Activated CD4-positive, alpha-beta memory T cell treated with anti-CD3 and anti-CD28 coated beads for 36 hours (primary cell): ENCODE data around the gene AHNAK2. TPM values are rescaled to one million over a fixed set of nuclear protein-coding genes. Genes with fewer than 3 reads are reported as not detected.
"Not testable (repeated sequence)": the region's sequence is repeated elsewhere in the genome, so short reads cannot be mapped to it uniquely, and the experiment has no call there.

Experiments
- CTCF ChIA-PET: fragments of 350-600 bp; sonication (Branson Sonifier 250); formaldehyde crosslinking; loops from one replicate; lab custom pipeline; 2021; ENCODE audit warnings: antibody characterized with exemption, inconsistent platforms; lab: Charles Lee
- POLR2A ChIA-PET: fragments of 350-600 bp; sonication (Branson Sonifier 250); formaldehyde crosslinking; loops from one replicate; lab custom pipeline; 2021; ENCODE audit warnings: antibody characterized with exemption; lab: Charles Lee
- DNase-seq: peaks from one replicate; pipeline ENCODE4 v3.0.0-alpha.2; 2020
- H3K27ac Mint-ChIP-seq: one replicate; pipeline ENCODE4 v1.8.0; 2021; ENCODE audit warnings: mixed read lengths
- H3K27me3 Mint-ChIP-seq: one replicate; pipeline ENCODE4 v1.8.0; 2021; ENCODE audit warnings: mixed read lengths
- H3K36me3 Mint-ChIP-seq: one replicate; pipeline ENCODE4 v1.8.0; 2021; ENCODE audit warnings: mixed read lengths
- H3K4me1 Mint-ChIP-seq: one replicate; pipeline ENCODE4 v1.8.0; 2021; ENCODE audit warnings: low read depth, mixed read lengths
- H3K4me3 Mint-ChIP-seq: one replicate; pipeline ENCODE4 v1.8.0; 2021; ENCODE audit warnings: mild to moderate bottlenecking, mixed read lengths
- H3K9me3 Mint-ChIP-seq: one replicate; pipeline ENCODE4 v1.8.0; 2021; ENCODE audit warnings: mixed read lengths
- intact Hi-C: fragments of 100-400 bp; cut with micrococcal nuclease; formaldehyde crosslinking; loops from one replicate; pipeline ENCODE4 v1.15.1; 2023
- total RNA-seq, 2 experiments: library from RNA; stranded (reverse); gene quantifications; one replicate each; pipeline ENCODE4 v1.2.3, GENCODE V29; 2021

AHNAK2 gene
- total RNA-seq, 2 experiments from 2014 or later: 0.02 to 0.05 TPM

- H3K4me1 Mint-ChIP-seq, H3K9me3 Mint-ChIP-seq, intact Hi-C loops, CTCF ChIA-PET, POLR2A ChIA-PET, H3K4me3 Mint-ChIP-seq, H3K27me3 Mint-ChIP-seq, DNase-seq, H3K36me3 Mint-ChIP-seq, H3K27ac Mint-ChIP-seq: not testable (repeated sequence)
Measured at GRCh38 chr14:104945266-104945665, 32.9 kb downstream of the AHNAK2 start.

- H3K9me3 Mint-ChIP-seq, DNase-seq, H3K36me3 Mint-ChIP-seq, intact Hi-C loops, H3K27ac Mint-ChIP-seq, CTCF ChIA-PET, POLR2A ChIA-PET, H3K4me3 Mint-ChIP-seq, H3K4me1 Mint-ChIP-seq, H3K27me3 Mint-ChIP-seq: not testable (repeated sequence)
Measured at GRCh38 chr14:104944436-104945205, 33.6 kb downstream of the AHNAK2 start.

GRCh38 chr14:104944016-104944308, 34.2 kb downstream of the AHNAK2 start:
- intact Hi-C loops, CTCF ChIA-PET, H3K27me3 Mint-ChIP-seq, H3K36me3 Mint-ChIP-seq, H3K4me1 Mint-ChIP-seq, POLR2A ChIA-PET, H3K9me3 Mint-ChIP-seq, H3K4me3 Mint-ChIP-seq, H3K27ac Mint-ChIP-seq, DNase-seq: not testable (repeated sequence)

GRCh38 chr14:104943216-104944015, 34.8 kb downstream of the AHNAK2 start:
- CTCF ChIA-PET, H3K27me3 Mint-ChIP-seq, DNase-seq, H3K4me1 Mint-ChIP-seq, intact Hi-C loops, H3K36me3 Mint-ChIP-seq, H3K9me3 Mint-ChIP-seq, H3K4me3 Mint-ChIP-seq, POLR2A ChIA-PET, H3K27ac Mint-ChIP-seq: not testable (repeated sequence)

GRCh38 chr14:104942586-104942985, 35.6 kb downstream of the AHNAK2 start:
- no peak overlapping the region for H3K4me3 Mint-ChIP-seq
- H3K36me3 Mint-ChIP-seq: no peaks in the 10 kb centered on the region
- no peaks in the 10 kb centered on the region for H3K4me1 Mint-ChIP-seq
- no peak overlapping the region for H3K27ac Mint-ChIP-seq
- no peaks in the 10 kb centered on the region for H3K9me3 Mint-ChIP-seq
- ChIA-PET POLR2A (no interaction called here), CTCF (interaction anchor here (1.1 kb wide), 1 partner anchor 9 kb away, joined by 3 read pairs; no protein-coding TSS in a partner anchor)
- no peak for DNase-seq
- peaks cover 2% of the 10 kb centered on the region for H3K27me3 Mint-ChIP-seq
- intact Hi-C loops: no loop called here

- CTCF ChIA-PET: interaction anchor here (1.1 kb wide), 1 partner anchor 8 kb away, joined by 3 read pairs; no protein-coding TSS in a partner anchor
- no peaks in the 10 kb centered on the region for H3K36me3 Mint-ChIP-seq
- intact Hi-C loops: no loop called here
- no peak for DNase-seq
- no peaks in the 10 kb centered on the region for H3K9me3 Mint-ChIP-seq
- no peak overlapping the region for H3K27ac Mint-ChIP-seq
- H3K27me3 Mint-ChIP-seq: peaks cover 4% of the 10 kb centered on the region
- no peak overlapping the region for H3K4me3 Mint-ChIP-seq
- no peaks in the 10 kb centered on the region for H3K4me1 Mint-ChIP-seq
- POLR2A ChIA-PET: no interaction called here
Measured at GRCh38 chr14:104941508-104942365, 36.4 kb downstream of the AHNAK2 start.

GRCh38 chr14:104940526-104941150, 37.5 kb downstream of the AHNAK2 start:
- Mint-ChIP-seq H3K4me1 (no peaks in the 10 kb centered on the region), H3K36me3 (no peaks in the 10 kb centered on the region), H3K9me3 (no peaks in the 10 kb centered on the region), H3K27me3 (peaks cover 4% of the 10 kb centered on the region), H3K4me3 (no peak overlapping the region), H3K27ac (no peak overlapping the region)
- DNase-seq: no peak
- POLR2A ChIA-PET: no interaction called here
- intact Hi-C loops: no loop called here
- CTCF ChIA-PET: no interaction called here

- H3K4me3 Mint-ChIP-seq: no peak overlapping the region
- no peak overlapping the region for H3K27ac Mint-ChIP-seq
- DNase-seq: no peak
- intact Hi-C loops: no loop called here
- ChIA-PET POLR2A (no interaction called here), CTCF (no interaction called here)
- peaks cover 4% of the 10 kb centered on the region for H3K27me3 Mint-ChIP-seq
- no peaks in the 10 kb centered on the region for H3K36me3 Mint-ChIP-seq
- no peaks in the 10 kb centered on the region for H3K9me3 Mint-ChIP-seq
- no peaks in the 10 kb centered on the region for H3K4me1 Mint-ChIP-seq
Measured at GRCh38 chr14:104939666-104940410, 38.3 kb downstream of the AHNAK2 start.

- Mint-ChIP-seq H3K9me3 (no peaks in the 10 kb centered on the region), H3K27me3 (peaks cover 11% of the 10 kb centered on the region), H3K36me3 (no peaks in the 10 kb centered on the region), H3K27ac (no peak overlapping the region), H3K4me3 (no peak overlapping the region), H3K4me1 (no peaks in the 10 kb centered on the region)
- CTCF ChIA-PET: no interaction called here
- intact Hi-C loops: no loop called here
- no peak for DNase-seq
- POLR2A ChIA-PET: no interaction called here
Measured at GRCh38 chr14:104938960-104939359, 39.2 kb downstream of the AHNAK2 start.

- no peak overlapping the region for H3K4me3 Mint-ChIP-seq
- H3K36me3 Mint-ChIP-seq: no peaks in the 10 kb centered on the region
- ChIA-PET POLR2A (no interaction called here), CTCF (no interaction called here)
- DNase-seq: no peak
- no peaks in the 10 kb centered on the region for H3K4me1 Mint-ChIP-seq
- no peaks in the 10 kb centered on the region for H3K9me3 Mint-ChIP-seq
- intact Hi-C loops: no loop called here
- no peak overlapping the region for H3K27ac Mint-ChIP-seq
- H3K27me3 Mint-ChIP-seq: peaks cover 11% of the 10 kb centered on the region
Measured at GRCh38 chr14:104938436-104938835, 39.7 kb downstream of the AHNAK2 start.

GRCh38 chr14:104937694-104938365, 40.3 kb downstream of the AHNAK2 start:
- DNase-seq: no peak
- H3K4me1 Mint-ChIP-seq: no peaks in the 10 kb centered on the region
- ChIA-PET CTCF (no interaction called here), POLR2A (no interaction called here)
- no peaks in the 10 kb centered on the region for H3K36me3 Mint-ChIP-seq
- no peak overlapping the region for H3K4me3 Mint-ChIP-seq
- intact Hi-C loops: no loop called here
- no peaks in the 10 kb centered on the region for H3K9me3 Mint-ChIP-seq
- peaks cover 11% of the 10 kb centered on the region for H3K27me3 Mint-ChIP-seq
- H3K27ac Mint-ChIP-seq: no peak overlapping the region
